Vagina (tissue), 2 donors: Measurements from ENCODE around the gene DPF1.

Source experiments
- CTCF ChIP-seq, 3 experiments: fragments of 450-650 bp in 2 of 3; fragments of 200-600 bp in 1 of 3; sonication (generic) in 1 of 3; IDR thresholded peaks; one replicate each; pipeline ENCODE4 v1.5.1; 2017 to 2019; ENCODE audit warnings: antibody characterized with exemption in 3 of 3, mild to moderate bottlenecking in 2 of 3, moderate library complexity in 2 of 3
- POLR2A ChIP-seq, 2 donors: fragments of 450-650 bp; IDR thresholded peaks; one replicate each; pipeline ENCODE4 v1.6.1; 2017; ENCODE audit warnings: antibody characterized with exemption in 2 of 2, mild to moderate bottlenecking in 2 of 2, moderate library complexity in 2 of 2
- POLR2AphosphoS5 ChIP-seq, 2 donors: sonication (generic); formaldehyde crosslinking; IDR thresholded peaks; one replicate each; pipeline ENCODE4 v1.9.0; 2017; ENCODE audit warnings: antibody characterized with exemption in 2 of 2, mild to moderate bottlenecking in 2 of 2, low read depth in 1 of 2; ENCODE audit not compliant: insufficient read depth in 1 of 2

GRCh38 chr19:38218204-38218603 is 5.8 kb downstream of the DPF1 start:
- TF ChIP-seq POLR2A (IDR thresholded peaks at IDR 0.05) (no peak), POLR2AphosphoS5 (IDR thresholded peaks at IDR 0.05; ENCODE audit: insufficient read depth in 1 of 2, low read depth in 1 of 2) (no peak), CTCF (IDR thresholded peaks at IDR 0.05) (no peak)
